ENCODE results near the gene CFAP141.

The CFAP141 gene

DNA sequence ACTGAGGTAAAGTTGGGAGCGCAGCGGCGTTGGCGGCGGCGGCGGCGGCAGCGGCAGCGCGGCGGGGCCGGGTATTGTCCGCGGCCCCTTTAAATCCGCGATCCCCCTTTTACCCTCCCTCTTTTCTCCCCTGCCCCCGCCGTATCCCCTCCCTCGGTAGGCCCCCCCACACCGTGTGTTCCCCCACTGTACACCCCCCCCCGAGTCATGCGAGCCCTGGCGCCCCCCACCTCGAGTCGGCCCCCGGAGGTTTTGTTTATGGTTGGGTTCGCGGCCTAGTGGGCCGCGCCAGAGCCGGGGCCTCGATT is 14.8 kb upstream of the CFAP141 start:
- no peak for DNase-seq (ENCODE audit: low spot score)
- TF ChIP-seq, protein P1, sequence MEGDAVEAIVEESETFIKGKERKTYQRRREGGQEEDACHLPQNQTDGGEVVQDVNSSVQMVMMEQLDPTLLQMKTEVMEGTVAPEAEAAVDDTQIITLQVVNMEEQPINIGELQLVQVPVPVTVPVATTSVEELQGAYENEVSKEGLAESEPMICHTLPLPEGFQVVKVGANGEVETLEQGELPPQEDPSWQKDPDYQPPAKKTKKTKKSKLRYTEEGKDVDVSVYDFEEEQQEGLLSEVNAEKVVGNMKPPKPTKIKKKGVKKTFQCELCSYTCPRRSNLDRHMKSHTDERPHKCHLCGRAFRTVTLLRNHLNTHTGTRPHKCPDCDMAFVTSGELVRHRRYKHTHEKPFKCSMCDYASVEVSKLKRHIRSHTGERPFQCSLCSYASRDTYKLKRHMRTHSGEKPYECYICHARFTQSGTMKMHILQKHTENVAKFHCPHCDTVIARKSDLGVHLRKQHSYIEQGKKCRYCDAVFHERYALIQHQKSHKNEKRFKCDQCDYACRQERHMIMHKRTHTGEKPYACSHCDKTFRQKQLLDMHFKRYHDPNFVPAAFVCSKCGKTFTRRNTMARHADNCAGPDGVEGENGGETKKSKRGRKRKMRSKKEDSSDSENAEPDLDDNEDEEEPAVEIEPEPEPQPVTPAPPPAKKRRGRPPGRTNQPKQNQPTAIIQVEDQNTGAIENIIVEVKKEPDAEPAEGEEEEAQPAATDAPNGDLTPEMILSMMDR (IDR thresholded peaks at IDR 0.05), result no peak
- Histone ChIP-seq H3K4me3 (peak overlapping the region; percentile 94), H3K27ac (peak overlapping the region; percentile 99 to 100)

DNA sequence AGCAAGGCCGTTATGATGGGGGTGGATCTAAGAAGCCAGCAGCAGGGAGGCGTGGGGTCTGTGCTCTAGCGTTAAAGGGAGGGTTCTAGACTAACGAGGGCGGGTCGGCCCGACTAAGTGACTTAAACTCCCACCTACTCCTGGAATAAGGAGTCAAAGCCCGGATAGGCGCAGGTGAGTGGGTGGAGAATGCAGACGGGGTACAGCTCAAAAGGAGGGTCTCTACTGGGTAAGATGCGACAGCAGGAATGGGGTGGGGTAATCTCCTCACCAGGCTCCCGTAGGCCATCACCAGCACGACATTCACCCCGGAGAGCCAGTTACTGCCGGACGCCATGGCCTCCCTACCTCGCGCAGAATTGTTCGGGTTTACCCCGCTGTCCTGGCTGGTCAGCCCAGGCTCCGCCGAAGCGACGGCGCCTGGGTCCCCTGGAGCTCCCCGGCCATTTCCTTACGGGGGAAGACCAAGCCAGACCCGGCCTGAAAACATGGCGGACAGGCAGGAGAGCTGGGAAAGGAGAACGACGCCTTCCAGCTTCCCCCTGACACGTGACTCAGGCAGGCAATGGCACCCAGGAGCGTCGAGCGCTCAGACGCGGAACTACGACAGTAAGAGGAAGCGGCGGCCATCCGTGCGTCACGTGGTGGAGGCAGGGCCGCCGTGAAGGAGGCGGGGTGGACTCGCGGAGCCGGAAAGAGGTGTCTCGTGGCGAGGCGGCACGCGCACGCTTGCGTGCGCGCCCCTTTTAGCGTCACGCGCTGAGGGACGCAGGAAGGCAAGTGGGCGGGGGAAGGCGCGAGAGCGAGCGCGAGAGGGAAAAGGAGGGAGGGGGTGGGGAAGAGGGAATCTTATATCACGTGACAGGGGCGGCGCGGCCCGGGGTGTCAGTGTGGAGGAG is 14.2 kb upstream of the CFAP141 start, which contains the start of gene UBAP2L:
Gene UBAP2L (plus strand): TSS at position 885 of the 899 bp plus-strand sequence. CDS start 4,169 bp downstream, outside the sequence.
- DNase-seq (ENCODE audit: low spot score), result peak; percentile 99
- Histone ChIP-seq H3K27ac (peak within 1 kb of the TSS; percentile 99 to 100), H3K4me3 (peak within 1 kb of the TSS; percentile 94)
- TF ChIP-seq, protein P1 (IDR thresholded peaks at IDR 0.05), result no peak

GRCh38 chr1:154219541-154219940 is 13.4 kb upstream of the CFAP141 start:
- TF ChIP-seq, protein P1 (IDR thresholded peaks at IDR 0.05), result no peak
- Histone ChIP-seq H3K4me3 (peak overlapping the region; percentile 94), H3K27ac (peak overlapping the region; percentile 99 to 100)
- DNase-seq (ENCODE audit: low spot score), result no peak

DNA sequence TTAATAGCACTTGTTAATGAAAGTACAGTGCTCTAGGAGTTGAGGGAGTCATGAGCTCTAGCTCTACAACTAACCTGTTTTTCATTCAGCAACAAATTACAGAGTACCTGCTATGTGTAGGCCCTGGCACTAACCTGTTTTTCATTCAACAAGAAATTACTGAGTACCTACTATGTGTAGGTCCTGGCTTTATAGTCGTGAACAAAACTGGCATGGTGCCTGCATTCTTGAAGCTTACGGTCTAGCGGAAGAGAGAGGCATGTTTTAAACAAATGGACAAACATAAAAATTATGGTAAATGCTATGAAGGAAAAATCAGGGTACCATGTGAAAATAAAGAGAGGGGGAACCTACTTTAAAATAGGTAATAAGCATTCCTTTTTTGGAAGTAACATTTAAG is 12.4 kb upstream of the CFAP141 start:
- TF ChIP-seq, protein P1 (IDR thresholded peaks at IDR 0.05), result no peak

GRCh38 chr1:154213274-154213673 is 7.1 kb upstream of the CFAP141 start:
- DNase-seq (ENCODE audit: low spot score), result no peak
- TF ChIP-seq, protein P1 (IDR thresholded peaks at IDR 0.05), result no peak
- H3K27ac ChIP-seq, result no peak overlapping the region
- H3K4me3 ChIP-seq, result no peak overlapping the region

More for the DNA sequence above, 12.4 kb upstream of the CFAP141 start:
- DNase-seq (ENCODE audit: low spot score), result no peak
- Histone ChIP-seq H3K27ac (no peak overlapping the region), H3K4me3 (peak overlapping the region; percentile 94)

GRCh38 chr1:154212083-154212482 is 6.0 kb upstream of the CFAP141 start:
- no peak overlapping the region for H3K27ac ChIP-seq
- TF ChIP-seq, protein P1 (IDR thresholded peaks at IDR 0.05), result no peak

More at GRCh38 chr1:154212083-154212482, 6.0 kb upstream of the CFAP141 start:
- no peak for DNase-seq (ENCODE audit: low spot score)
- H3K4me3 ChIP-seq, result no peak overlapping the region
